ENCODE data around the gene THEMIS2. TPM values are rescaled to one million over a fixed set of nuclear protein-coding genes. Genes with fewer than 3 reads are reported as not detected.

The THEMIS2 gene
- total and polyA plus RNA-seq, 9 of the 15 experiments (the other 6 are each of a cell fraction or from before 2014, with no cell fraction given), result 2.3 to 12.7 (median 8.0) TPM

DNA sequence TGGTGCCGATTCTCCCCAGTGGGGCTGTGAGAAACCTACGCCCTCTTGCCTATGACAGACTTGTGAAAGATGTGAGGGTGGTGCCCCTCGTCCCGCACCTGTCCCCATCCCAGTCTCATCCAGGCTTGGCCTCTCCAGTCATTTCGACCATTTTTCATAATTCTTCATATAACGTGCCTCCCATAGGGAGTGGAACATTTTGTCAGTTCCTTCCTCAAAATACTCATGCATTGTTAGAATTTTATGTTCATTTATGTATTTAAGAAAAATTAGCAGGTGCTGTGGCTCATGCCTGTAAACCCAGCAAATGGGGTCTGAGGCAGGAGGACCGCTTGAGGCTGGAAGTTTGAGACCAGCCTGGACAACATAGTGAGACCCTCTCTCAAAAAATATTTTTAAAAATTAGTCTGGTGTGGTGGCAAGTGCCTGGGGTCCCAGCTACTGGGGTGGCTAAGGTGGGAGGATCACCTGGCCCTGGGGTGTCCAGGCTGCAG lies 42.8 kb downstream of the THEMIS2 start (continued):
- TF ChIP-seq, protein P1, sequence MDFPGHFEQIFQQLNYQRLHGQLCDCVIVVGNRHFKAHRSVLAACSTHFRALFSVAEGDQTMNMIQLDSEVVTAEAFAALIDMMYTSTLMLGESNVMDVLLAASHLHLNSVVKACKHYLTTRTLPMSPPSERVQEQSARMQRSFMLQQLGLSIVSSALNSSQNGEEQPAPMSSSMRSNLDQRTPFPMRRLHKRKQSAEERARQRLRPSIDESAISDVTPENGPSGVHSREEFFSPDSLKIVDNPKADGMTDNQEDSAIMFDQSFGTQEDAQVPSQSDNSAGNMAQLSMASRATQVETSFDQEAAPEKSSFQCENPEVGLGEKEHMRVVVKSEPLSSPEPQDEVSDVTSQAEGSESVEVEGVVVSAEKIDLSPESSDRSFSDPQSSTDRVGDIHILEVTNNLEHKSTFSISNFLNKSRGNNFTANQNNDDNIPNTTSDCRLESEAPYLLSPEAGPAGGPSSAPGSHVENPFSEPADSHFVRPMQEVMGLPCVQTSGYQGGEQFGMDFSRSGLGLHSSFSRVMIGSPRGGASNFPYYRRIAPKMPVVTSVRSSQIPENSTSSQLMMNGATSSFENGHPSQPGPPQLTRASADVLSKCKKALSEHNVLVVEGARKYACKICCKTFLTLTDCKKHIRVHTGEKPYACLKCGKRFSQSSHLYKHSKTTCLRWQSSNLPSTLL (IDR thresholded peaks at IDR 0.05), result no peak
- TF ChIP-seq HNRNPUL1 (IDR thresholded peaks at IDR 0.05; ENCODE audit: low read length) (no peak), NFE2L1 (tag; IDR thresholded peaks at IDR 0.05; ENCODE audit: borderline replicate concordance, low read depth) (no peak), BDP1 (IDR thresholded peaks at IDR 0.05; ENCODE audit: insufficient read depth, insufficient read length) (no peak), CHD4 (IDR thresholded peaks at IDR 0.05; ENCODE audit: insufficient read depth, insufficient replicate concordance, low read depth, low read length, poor library complexity, severe bottlenecking) (peak; percentile 55), OTX1 (CRISPR knock-in tag; IDR thresholded peaks at IDR 0.05) (no peak), NBN (IDR thresholded peaks at IDR 0.05; ENCODE audit: low read depth) (no peak), POLR2H (tag; IDR thresholded peaks at IDR 0.05; ENCODE audit: low read depth) (no peak), NEUROD1 (IDR thresholded peaks at IDR 0.05; ENCODE audit: borderline replicate concordance, low read depth, low read length, partially characterized antibody) (no peak), CCNT2 (IDR thresholded peaks at IDR 0.05; ENCODE audit: borderline replicate concordance, extremely low read depth, insufficient read length, low read depth, low read length) (no peak), KDM1A (IDR thresholded peaks at IDR 0.05) (peak; percentile 30 to 40; a peak in 2 of 4 replicates), LCOR (CRISPR knock-in tag; IDR thresholded peaks at IDR 0.05) (no peak), ZNF134 (CRISPR knock-in tag; conservative IDR thresholded peaks at IDR 0.05) (no peak), RBM34 (IDR thresholded peaks at IDR 0.05; ENCODE audit: borderline replicate concordance, insufficient read depth, low read length) (no peak), ARID2 (IDR thresholded peaks at IDR 0.05) (no peak), ZNF121 (CRISPR knock-in tag; conservative IDR thresholded peaks at IDR 0.05) (peak; percentile 98), KAT7 (CRISPR knock-in tag; IDR thresholded peaks at IDR 0.05; ENCODE audit: borderline replicate concordance) (peak; percentile 92; the same call in 1 of the 2 replicates), GTF2A2 (tag; IDR thresholded peaks at IDR 0.05) (no peak), ZNF408 (CRISPR knock-in tag; IDR thresholded peaks at IDR 0.05; ENCODE audit: low read depth) (no peak), GABPB1 (CRISPR knock-in tag; IDR thresholded peaks at IDR 0.05) (no peak), MYC (IDR thresholded peaks at IDR 0.05; ENCODE audit: low read depth, low read length) (no peak), MYC (CRISPR knock-in tag; IDR thresholded peaks at IDR 0.05; ENCODE audit: borderline replicate concordance, low read depth) (no peak)
- TF ChIP-seq, protein P2, sequence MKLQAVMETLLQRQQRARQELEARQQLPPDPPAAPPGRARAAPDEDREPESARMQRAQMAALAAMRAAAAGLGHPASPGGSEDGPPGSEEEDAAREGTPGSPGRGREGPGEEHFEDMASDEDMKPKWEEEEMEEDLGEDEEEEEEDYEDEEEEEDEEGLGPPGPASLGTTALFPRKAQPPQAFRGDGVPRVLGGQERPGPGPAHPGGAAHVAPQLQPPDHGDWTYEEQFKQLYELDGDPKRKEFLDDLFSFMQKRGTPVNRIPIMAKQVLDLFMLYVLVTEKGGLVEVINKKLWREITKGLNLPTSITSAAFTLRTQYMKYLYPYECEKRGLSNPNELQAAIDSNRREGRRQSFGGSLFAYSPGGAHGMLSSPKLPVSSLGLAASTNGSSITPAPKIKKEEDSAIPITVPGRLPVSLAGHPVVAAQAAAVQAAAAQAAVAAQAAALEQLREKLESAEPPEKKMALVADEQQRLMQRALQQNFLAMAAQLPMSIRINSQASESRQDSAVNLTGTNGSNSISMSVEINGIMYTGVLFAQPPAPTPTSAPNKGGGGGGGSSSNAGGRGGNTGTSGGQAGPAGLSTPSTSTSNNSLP (IDR thresholded peaks at IDR 0.05; ENCODE audit: borderline replicate concordance, low read depth, low read length), result no peak
- TF ChIP-seq, protein P3, sequence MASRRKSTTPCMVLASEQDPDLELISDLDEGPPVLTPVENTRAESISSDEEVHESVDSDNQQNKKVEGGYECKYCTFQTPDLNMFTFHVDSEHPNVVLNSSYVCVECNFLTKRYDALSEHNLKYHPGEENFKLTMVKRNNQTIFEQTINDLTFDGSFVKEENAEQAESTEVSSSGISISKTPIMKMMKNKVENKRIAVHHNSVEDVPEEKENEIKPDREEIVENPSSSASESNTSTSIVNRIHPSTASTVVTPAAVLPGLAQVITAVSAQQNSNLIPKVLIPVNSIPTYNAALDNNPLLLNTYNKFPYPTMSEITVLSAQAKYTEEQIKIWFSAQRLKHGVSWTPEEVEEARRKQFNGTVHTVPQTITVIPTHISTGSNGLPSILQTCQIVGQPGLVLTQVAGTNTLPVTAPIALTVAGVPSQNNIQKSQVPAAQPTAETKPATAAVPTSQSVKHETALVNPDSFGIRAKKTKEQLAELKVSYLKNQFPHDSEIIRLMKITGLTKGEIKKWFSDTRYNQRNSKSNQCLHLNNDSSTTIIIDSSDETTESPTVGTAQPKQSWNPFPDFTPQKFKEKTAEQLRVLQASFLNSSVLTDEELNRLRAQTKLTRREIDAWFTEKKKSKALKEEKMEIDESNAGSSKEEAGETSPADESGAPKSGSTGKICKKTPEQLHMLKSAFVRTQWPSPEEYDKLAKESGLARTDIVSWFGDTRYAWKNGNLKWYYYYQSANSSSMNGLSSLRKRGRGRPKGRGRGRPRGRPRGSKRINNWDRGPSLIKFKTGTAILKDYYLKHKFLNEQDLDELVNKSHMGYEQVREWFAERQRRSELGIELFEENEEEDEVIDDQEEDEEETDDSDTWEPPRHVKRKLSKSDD (conservative IDR thresholded peaks at IDR 0.05; ENCODE audit: low read length), result no peak
